NCI-H774 (cell line): ENCODE data around the gene BID.
A peak's percentile ranks its signal among the peaks of the same experiment; 100 is the strongest.
"Not testable (repeated sequence)": the region's sequence is repeated elsewhere in the genome, so short reads cannot be mapped to it uniquely, and the experiment has no call there.

Experiments used
- DNase-seq: peaks from one replicate; lab custom pipeline; 2025; lab: John Stamatoyannopoulos, UW

BID gene

GRCh38 chr22:17769716-17770082 lies 4.6 kb downstream of the BID start:
- no peak for DNase-seq

GRCh38 chr22:17769013-17769715 lies 5.1 kb downstream of the BID start:
- no peak for DNase-seq

GRCh38 chr22:17767233-17768065 lies 6.8 kb downstream of the BID start:
- no peak for DNase-seq

GRCh38 chr22:17764852-17765251 lies 9.4 kb downstream of the BID start:
- not testable (repeated sequence) for DNase-seq

- no peak for DNase-seq
Observed at GRCh38 chr22:17764036-17764435, 10.2 kb downstream of the BID start.

GRCh38 chr22:17763442-17763841 lies 10.8 kb downstream of the BID start:
- not testable (repeated sequence) for DNase-seq

- no peak for DNase-seq
Observed at GRCh38 chr22:17761138-17761488, 13.2 kb downstream of the BID start.

GRCh38 chr22:17754233-17754925 lies 19.9 kb downstream of the BID start:
- no peak for DNase-seq

- DNase-seq, result no peak
Observed at GRCh38 chr22:17753401-17753989, 20.8 kb downstream of the BID start.

- DNase-seq, result no peak
Observed at GRCh38 chr22:17751596-17751995, 22.7 kb downstream of the BID start.

GRCh38 chr22:17749605-17750395 lies 24.5 kb downstream of the BID start:
- no peak for DNase-seq

GRCh38 chr22:17748555-17749353 lies 25.5 kb downstream of the BID start:
- no peak for DNase-seq

GRCh38 chr22:17746916-17747315 lies 27.4 kb downstream of the BID start:
- DNase-seq, result no peak

GRCh38 chr22:17744430-17744829 lies 29.8 kb downstream of the BID start:
- DNase-seq, result no peak

GRCh38 chr22:17743661-17744411 lies 30.4 kb downstream of the BID start:
- no peak for DNase-seq

- peak; percentile 19 for DNase-seq
Observed at GRCh38 chr22:17742527-17742902, 31.8 kb downstream of the BID start.

GRCh38 chr22:17741866-17742526 lies 32.3 kb downstream of the BID start:
- no peak for DNase-seq

- DNase-seq, result no peak
Observed at GRCh38 chr22:17739196-17739975, 34.9 kb downstream of the BID start.
